HL-60 (cell line): Measurements from ENCODE around the gene FIGN.

Experiments used
- DNase-seq, 2 experiments: peaks; one replicate each; pipeline ENCODE4 v3.0.0-alpha.2; 2010 to 2020; ENCODE audit warnings: low read depth in 1 of 2, low spot score in 1 of 2
- H3K27ac ChIP-seq: fragments of 250-450 bp; sonication (Bioruptor Pico); replicated peaks from 2 replicates; pipeline ENCODE4 v1.5.1; 2020; ENCODE audit warnings: mild to moderate bottlenecking, moderate library complexity
- H3K27me3 ChIP-seq: fragments of 250-450 bp; sonication (Bioruptor Pico); 2 replicates; pipeline ENCODE4 v1.5.1; 2021; ENCODE audit warnings: mild to moderate bottlenecking, moderate library complexity; ENCODE audit not compliant: insufficient read depth, poor library complexity, severe bottlenecking
- H3K4me3 ChIP-seq: replicated peaks from 2 replicates; pipeline ENCODE4 v1.5.1; 2011; ENCODE audit warnings: mild to moderate bottlenecking, control low read depth, low read length; ENCODE audit not compliant: insufficient read depth
- CTCF ChIP-seq: IDR thresholded peaks from one replicate; pipeline ENCODE4 v1.5.1; 2011; ENCODE audit warnings: low read length, control low read depth, inconsistent platforms; ENCODE audit not compliant: insufficient read depth
- GABPA ChIP-seq: IDR thresholded peaks from 2 replicates; pipeline ENCODE4 v1.6.1; 2012; ENCODE audit warnings: low read depth
- POLR2AphosphoS5 ChIP-seq: IDR thresholded peaks from 2 replicates; pipeline ENCODE4 v1.6.1; 2012; ENCODE audit warnings: low read depth
- REST ChIP-seq: IDR thresholded peaks from 2 replicates; pipeline ENCODE4 v1.6.1; 2012; ENCODE audit warnings: low read depth; ENCODE audit not compliant: insufficient replicate concordance
- SPI1 ChIP-seq: IDR thresholded peaks from 2 replicates; pipeline ENCODE4 v1.6.1; 2012; ENCODE audit warnings: low read depth, mild to moderate bottlenecking, borderline replicate concordance

FIGN gene

GRCh38 chr2:163686289-163686688, 49.5 kb downstream of the FIGN start:
- TF ChIP-seq CTCF (no peak), SPI1 (no peak), REST (no peak), GABPA (no peak), POLR2AphosphoS5 (no peak)
- no peaks in the 10 kb centered on the region for H3K27me3 ChIP-seq
- H3K27ac ChIP-seq, result no peak overlapping the region
- no peak overlapping the region for H3K4me3 ChIP-seq
- no peak for DNase-seq

GRCh38 chr2:163682695-163683094, 53.1 kb downstream of the FIGN start:
- no peak overlapping the region for H3K4me3 ChIP-seq
- DNase-seq, result no peak
- no peak for TF ChIP-seq CTCF
- TF ChIP-seq SPI1, result no peak
- TF ChIP-seq REST, result no peak
- TF ChIP-seq GABPA, result no peak
- TF ChIP-seq POLR2AphosphoS5, result no peak
- no peak overlapping the region for H3K27ac ChIP-seq
- no peaks in the 10 kb centered on the region for H3K27me3 ChIP-seq

- DNase-seq, result no peak
- TF ChIP-seq POLR2AphosphoS5 (no peak), CTCF (no peak), SPI1 (no peak), REST (no peak), GABPA (no peak)
- H3K27ac ChIP-seq, result no peak overlapping the region
- H3K27me3 ChIP-seq, result no peaks in the 10 kb centered on the region
- H3K4me3 ChIP-seq, result no peak overlapping the region
Measured at GRCh38 chr2:163681745-163682144, 54.1 kb downstream of the FIGN start.
